Astrocyte of the spinal cord (primary cell): ENCODE measurements around the gene SLC12A5.

ENCODE experiments used
- DNase-seq: peaks from one replicate; pipeline ENCODE4 v3.0.0; 2011; ENCODE audit warnings: low read depth, low spot score
- H3K4me3 ChIP-seq: 2 replicates; pipeline ENCODE4 v1.5.1; 2011; ENCODE audit warnings: low read depth, mild to moderate bottlenecking, low read length, moderate library complexity
- in situ Hi-C: cut with HindIII; loops from 2 replicates; pipeline ENCODE4 v1.10.0; 2017; ENCODE audit warnings: low sequenced_read_pairs
- TF ChIP-seq, protein P1 (sequence below): IDR thresholded peaks from 2 replicates; pipeline ENCODE4 v1.5.1; 2012; ENCODE audit warnings: low read depth, mild to moderate bottlenecking, low read length, inconsistent platforms

The SLC12A5 gene

DNA sequence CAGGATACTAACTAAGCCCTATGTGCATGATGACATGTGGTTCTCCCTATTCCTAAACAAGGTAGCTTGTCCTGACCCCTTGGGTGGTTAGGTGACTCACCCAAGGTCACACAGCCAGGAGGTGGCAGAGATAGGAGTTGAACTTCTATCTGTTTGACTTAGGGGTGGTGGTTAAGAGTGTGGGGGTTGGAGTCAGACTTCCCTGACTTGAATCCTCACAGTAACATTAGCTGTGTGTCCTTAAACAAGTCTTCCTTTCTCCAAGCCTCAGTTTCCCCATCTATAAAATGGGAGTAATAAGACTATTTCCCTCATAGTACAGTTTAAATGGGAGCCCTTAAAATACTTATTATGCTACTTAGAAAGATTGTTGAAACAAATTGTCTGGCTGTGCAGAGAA is 21.9 kb downstream of the SLC12A5 start:
- DNase-seq, result no peak
- in situ Hi-C loops, result no loop called here
- TF ChIP-seq, protein P1, sequence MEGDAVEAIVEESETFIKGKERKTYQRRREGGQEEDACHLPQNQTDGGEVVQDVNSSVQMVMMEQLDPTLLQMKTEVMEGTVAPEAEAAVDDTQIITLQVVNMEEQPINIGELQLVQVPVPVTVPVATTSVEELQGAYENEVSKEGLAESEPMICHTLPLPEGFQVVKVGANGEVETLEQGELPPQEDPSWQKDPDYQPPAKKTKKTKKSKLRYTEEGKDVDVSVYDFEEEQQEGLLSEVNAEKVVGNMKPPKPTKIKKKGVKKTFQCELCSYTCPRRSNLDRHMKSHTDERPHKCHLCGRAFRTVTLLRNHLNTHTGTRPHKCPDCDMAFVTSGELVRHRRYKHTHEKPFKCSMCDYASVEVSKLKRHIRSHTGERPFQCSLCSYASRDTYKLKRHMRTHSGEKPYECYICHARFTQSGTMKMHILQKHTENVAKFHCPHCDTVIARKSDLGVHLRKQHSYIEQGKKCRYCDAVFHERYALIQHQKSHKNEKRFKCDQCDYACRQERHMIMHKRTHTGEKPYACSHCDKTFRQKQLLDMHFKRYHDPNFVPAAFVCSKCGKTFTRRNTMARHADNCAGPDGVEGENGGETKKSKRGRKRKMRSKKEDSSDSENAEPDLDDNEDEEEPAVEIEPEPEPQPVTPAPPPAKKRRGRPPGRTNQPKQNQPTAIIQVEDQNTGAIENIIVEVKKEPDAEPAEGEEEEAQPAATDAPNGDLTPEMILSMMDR, result no peak

DNA sequence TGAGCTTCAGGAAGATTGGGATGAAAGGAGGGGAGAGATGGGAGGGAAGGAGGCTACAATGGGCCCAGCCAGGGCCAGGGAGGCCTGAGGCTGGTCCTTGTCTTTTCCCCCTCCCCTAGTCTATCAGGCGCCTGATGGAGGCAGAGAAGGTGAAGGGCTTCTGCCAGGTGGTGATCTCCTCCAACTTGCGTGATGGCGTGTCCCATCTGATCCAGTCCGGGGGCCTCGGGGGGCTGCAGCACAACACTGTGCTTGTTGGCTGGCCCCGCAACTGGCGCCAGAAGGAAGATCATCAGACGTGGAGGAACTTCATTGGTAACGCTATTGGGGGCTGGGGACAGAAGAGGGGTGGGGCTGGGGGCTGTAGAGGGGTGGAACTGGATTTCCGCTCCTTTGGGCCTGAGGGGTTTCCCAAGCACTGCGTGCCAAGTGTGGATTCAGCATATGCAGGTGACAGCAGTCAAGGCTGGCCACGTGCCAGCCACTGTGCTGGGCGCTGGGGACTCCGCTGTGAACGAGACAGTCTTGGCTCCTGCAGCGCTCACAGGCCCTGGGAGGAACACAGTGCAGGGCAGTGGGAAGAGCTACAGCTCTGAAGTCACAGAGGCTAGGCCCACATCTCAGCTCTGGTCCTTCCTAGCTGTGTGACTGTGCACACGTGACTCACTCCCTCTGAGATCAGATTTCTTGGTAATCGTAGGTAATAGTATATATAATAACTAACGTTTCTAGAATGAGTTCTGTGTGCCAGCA is 22.7 kb downstream of the SLC12A5 start:
- H3K4me3 ChIP-seq, result no peak overlapping the region
- no peak for DNase-seq
- TF ChIP-seq, protein P1, result no peak
- in situ Hi-C loops, result no loop called here

More for the DNA sequence above, 21.9 kb downstream of the SLC12A5 start:
- H3K4me3 ChIP-seq, result no peak overlapping the region

DNA sequence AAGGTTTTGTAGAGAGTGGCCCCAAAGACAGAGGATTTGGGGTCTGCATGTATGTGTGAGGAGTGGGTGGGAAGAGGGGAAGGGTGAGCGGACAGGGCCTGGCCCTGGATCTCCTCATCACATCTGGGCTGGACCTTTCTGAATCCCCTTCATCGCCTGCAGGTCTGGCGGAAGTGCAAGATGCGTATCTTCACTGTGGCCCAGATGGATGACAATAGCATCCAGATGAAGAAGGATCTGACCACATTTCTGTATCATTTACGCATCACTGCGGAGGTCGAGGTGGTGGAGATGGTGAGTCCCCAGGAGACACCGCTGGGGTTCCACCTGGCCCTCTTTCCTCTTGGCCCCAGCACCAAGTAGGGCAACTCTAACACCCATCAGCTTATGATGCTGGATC is 24.4 kb downstream of the SLC12A5 start:
- in situ Hi-C loops, result no loop called here
- no peak for DNase-seq
- H3K4me3 ChIP-seq, result no peak overlapping the region
- TF ChIP-seq, protein P1, result no peak

DNA sequence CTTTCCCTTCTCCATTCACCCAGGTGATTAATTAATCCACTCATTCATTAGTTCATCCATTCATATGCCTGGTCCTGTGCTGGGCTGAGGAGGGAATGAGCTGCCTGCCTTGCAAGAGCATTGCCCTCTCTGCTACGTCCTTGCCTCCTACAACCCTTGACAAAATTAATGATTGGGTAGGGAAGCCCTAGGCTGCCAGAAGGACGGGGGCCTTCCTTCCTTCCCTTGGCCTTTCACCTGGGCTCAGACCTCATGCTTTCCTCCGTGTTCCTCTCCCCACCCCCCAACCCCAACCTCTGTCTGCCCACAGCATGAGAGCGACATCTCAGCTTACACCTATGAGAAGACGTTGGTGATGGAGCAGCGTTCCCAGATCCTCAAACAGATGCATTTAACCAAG is 25.6 kb downstream of the SLC12A5 start:
- in situ Hi-C loops, result no loop called here
- H3K4me3 ChIP-seq, result no peak overlapping the region
- TF ChIP-seq, protein P1, result no peak
- no peak for DNase-seq

DNA sequence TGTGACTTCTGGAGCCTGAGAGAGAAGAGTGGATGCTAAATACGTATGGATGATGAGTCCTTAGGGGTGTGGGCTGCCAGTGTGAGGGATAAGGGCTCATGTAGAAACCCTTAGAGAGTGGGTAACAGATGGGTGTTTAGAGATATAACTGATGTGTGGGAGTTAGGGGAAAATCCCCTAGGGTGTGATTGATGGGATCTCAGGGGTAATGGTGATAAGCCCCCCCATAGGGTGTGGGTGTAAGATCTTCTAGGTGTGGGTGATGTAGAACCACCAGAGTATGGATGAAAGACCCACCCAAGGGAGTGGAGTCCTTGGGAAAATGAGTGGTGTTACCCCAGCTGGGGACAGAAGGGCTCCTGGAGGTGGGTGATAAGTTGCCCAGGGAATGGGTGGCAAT is 26.3 kb downstream of the SLC12A5 start:
- in situ Hi-C loops, result no loop called here
- DNase-seq, result no peak
- no peak overlapping the region for H3K4me3 ChIP-seq
- TF ChIP-seq, protein P1, result no peak

DNA sequence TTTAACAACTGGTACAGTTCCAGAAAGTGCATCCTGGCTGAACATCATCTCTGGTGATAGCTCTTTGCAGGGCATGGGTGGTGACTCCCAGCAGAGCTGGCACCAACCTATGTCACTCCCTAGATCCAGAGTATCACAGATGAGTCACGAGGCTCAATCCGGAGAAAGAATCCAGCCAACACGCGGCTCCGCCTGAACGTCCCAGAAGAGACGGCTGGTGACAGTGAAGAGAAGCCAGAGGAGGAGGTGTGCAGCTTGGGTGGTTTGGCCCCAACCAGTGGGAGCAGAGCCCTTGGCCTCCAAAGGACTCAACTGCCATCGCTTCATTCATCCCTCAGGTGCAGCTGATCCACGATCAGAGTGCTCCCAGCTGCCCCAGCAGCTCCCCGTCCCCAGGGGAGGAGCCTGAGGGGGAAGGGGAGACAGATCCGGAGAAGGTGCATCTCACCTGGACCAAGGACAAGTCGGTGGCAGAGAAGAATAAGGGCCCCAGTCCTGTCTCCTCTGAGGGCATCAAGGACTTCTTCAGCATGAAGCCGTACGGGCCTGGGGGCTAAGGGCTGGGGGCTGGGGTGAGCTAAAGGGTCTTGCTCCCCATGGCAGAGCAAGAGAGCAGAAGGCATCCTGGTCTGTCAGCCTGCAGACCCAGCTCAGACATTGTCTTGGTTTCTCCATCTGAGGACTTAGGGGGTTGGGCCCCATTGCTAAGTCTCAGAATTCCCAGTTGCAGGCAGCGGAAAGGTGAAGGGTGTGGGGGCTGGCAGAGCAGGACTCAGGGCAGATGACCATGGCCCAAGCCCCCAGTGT is 27.2 kb downstream of the SLC12A5 start:
- no peak overlapping the region for H3K4me3 ChIP-seq
- DNase-seq, result no peak
- TF ChIP-seq, protein P1, result no peak
- in situ Hi-C loops, result no loop called here
